Right renal cortex interstitium (tissue), 3 donors: Measurements from ENCODE around the gene POLA2. TPM values are rescaled to one million over a fixed set of nuclear protein-coding genes. Genes with fewer than 3 reads are reported as not detected.

ENCODE experiments used
- DNase-seq, 3 donors: peaks; one replicate each; pipeline ENCODE4 v3.0.0-alpha.2; 2013; ENCODE audit warnings: low read depth in 3 of 3, low spot score in 2 of 3
- polyA plus RNA-seq, 3 donors: library from polyadenylated mRNA; unstranded; fragments of 120-200 nt; gene quantifications; one replicate each; pipeline ENCODE4 v1.2.1, GENCODE V29; 2013; ENCODE audit not compliant: insufficient read length in 3 of 3

Gene POLA2
- polyA plus RNA-seq, 3 donors: 24.3 to 28.2 (median 25.6) TPM

DNA sequence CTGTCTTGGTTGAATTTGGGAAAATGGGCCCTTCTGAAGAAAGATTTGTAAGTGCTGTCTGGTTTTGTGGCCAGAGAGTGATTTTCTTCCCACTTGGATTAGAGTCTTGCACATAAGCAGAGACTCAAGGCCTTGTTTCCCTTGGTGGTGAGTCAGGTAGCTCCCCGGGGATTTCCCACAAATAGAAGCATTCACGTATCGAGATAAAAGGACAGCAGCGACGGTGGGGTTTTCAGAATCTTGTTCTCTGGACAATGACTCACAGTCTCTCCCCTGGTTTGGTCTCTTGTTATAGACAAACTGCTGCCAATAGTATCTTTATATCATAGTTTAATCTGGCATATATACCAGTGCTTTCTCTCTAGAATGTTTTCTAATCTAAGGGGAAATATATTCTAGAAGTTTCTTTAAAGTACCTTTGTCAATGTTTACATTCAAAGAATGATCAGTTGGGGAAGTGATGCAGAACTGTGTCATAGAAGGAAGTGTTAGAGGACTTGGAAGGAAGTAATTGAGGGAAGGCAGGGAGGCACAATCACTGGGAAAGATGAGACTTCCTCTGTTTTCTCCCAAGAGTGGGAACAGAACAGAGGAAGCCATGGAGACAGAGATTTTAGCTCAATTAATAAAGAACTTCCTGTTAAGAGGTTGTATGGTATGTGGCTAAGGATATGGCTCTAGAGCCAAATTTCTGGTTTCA lies 18.1 kb downstream of the POLA2 start:
- no peak for DNase-seq

DNA sequence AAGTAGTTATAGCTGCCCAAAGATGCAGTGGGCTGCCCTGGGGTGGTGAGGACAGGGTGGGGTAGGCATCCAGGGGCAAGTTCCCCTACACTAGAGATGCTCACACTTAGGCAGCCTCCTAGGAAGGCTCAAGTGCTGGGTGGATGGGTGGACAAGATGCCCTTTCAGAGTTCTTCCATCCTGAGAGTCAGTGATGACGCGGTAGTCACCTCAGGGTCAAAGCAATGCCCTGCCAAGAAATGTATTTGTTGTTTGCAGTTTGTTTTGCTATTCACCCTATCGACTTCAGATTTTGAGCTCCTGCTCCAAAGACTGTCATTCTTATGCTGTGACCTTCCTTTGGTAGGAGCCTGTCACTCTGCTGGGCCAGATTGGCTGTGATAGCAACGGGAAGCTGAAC lies 18.9 kb downstream of the POLA2 start:
- DNase-seq: no peak

DNA sequence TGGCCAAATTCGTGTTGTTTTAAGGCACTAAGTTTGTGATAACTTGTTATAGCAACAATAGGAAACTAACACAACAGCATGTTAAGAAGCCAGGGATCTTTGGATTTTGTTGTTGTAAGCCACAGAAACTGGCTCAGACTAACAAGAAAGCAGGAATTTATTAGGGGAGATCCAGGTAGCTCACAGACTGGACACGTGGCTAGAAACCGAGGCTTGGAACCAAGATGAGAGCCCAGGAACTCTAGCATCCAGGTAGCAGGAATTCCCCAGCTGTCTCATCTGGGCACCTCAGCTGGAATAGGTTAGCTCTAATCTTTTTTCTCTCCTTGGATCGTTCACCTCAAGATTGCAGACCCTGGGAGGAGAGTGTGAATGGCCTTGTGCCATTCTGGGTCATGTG lies 24.9 kb downstream of the POLA2 start:
- DNase-seq: no peak

DNA sequence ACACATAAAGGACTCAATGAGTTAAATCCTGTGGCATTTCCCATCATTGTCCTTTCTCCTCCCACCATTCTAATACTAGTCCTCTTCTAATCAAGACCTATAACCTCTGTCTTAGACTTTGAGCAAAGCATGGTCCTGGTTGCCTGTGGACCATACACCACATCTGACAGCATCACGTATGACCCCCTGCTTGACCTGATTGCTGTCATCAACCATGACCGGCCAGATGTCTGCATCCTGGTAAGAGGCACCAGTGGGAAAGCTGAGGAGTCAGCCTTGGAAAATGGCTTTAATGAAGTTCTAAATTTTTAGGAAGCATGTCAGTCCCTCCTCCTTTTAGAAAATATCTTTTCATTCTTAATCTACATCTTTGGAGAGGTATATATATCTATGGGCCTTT lies 25.8 kb downstream of the POLA2 start:
- no peak for DNase-seq

DNA sequence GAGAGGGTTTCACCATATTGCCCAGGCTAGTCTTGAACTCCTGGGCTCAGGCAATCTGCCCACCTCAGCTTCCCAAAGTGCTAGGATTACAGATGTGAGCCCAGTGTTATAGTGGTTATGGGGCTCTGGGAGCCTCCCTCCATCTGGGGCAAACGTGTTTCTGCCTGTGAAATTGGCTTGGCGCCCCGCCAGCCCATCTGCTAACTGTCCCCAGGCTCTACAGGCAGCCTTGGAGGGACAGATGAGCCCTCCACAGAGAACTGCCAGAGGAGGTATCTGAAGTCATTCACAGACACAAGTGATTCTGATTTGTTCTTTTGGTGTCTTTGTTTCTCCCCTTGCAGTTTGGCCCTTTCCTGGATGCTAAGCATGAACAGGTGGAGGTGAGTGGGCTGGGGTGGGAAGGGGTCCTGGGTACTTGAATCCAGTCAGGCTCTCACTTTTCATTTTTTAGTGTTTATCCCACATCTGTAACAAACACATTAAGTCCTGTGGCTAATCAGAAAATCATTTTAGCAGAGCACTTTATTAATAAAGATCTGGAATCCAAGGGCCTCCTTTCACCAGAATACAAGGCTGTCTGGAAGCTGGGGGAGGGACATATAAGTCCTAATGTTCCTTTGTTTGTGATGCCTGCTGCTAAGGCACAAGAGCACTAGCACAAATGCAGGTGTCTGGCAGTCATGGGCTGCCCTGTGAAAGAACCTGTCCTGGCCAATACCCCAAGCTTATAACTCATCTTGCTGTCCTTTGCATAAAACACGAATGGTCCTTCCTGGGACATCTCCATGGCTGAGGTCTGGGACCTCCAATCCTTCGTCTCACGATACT lies 27.2 kb downstream of the POLA2 start:
- DNase-seq: no peak

DNA sequence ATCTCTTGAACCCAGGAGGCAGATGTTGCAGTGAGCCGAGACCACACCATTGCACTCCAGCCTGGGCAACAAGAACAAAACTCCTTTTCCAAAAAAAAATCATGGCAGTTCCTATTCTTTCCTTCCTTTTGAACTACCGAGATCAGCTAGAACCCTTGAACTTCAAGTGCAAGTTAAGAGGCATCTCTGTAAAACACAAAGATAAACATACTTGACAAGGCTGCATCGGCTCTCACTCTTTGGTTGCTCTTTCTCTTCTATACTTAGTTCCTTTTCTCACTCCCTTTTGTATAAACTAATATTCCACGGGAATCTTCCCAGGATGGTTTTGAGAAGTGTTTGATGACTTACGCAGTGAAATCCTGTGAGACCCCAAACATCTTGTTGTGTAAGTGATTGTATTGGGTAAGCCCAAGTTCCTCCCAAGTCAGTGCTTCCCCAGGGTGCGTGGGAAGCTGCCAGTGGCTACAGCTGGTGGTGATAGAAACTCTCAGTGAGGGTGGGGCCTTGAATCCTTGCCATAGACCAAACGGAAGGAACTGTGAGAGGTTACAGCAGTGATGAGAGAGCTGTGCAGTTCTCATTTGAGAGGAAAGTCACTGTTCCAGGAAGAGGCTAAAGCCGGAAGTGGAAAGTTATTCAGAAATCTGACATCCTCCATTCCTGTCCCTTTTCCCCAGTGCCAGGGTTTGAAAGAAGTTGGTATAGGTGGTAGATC lies 28.8 kb downstream of the POLA2 start:
- no peak for DNase-seq

DNA sequence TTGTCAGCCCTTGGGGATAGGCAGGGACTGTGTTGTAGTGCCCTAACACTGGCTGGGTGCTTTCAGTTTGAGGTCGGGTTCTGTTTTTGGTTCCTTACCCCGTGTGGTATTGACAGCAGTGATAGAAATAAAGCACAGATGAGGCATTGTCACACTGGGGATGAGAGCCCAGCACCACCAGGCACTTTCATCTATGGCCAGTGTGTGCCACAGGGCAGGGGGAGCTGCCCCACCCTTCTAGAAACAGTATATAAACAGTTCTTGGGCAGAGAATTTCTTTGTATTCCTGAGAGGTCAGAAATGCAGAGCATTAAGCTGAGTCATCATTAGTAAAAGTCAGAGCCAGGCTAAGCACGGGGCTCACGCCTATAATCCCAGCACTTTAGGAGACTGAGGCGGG lies 29.9 kb downstream of the POLA2 start:
- DNase-seq: no peak

DNA sequence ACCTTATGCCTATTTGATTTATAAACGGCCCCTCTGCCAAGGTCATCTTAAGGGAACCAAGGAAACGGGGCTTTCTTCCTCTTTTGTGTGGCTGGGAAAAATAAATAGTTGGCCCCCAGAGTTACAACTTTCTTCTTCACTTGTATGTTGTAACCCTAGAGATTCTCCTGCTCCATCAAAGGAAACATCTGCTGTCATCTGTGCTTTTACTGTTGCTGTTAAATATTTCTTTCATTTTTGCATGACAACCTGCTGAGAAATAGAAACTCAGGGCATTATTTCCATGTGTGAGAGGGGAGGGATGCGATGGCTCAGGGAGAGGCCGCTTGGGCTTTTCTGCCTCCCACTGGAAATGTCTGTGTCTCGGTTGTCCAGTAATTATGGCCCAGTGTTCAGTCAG lies 31.1 kb downstream of the POLA2 start:
- DNase-seq: no peak

DNA sequence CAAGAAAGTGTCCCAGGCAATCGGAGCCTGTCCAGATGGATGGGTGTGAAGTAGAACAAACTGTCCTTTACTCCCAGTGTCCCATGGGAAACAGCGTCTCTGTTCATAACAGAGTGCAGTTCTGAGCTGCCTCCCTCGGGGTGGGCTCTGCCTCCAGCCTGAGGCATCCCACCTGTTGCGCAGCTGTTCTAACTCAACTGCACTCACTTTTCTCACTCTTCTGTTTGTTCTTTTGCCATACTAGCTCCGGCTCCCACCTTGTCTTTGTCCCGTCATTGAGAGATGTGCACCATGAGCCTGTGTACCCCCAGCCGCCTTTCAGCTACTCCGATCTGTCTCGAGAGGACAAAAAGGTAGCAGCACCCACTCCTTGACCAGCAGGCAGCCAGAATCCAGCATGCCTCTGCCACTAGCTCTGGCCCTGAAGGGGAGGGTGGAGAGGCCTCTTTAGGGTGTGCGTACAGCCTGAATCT lies 32.2 kb downstream of the POLA2 start:
- no peak for DNase-seq

DNA sequence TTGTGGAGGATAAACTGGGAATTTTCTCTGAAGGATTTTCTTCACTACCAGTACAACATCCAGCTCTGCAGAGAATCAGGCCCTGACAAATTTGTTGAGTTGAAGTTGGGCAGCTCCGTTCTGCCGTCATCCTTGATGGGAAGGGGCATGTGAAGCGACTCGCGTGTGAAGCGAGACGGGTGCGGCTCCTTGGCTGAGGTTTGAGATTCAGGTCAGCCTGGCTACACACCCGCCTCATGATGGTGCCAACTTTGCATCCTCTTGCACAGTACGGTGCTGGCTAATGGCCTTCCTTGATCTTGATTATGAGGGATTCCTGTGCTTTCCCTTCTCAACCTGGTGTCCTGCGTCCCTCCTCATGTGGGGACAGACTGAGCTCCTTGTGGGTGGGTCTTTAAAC lies 33.2 kb downstream of the POLA2 start:
- DNase-seq: no peak

DNA sequence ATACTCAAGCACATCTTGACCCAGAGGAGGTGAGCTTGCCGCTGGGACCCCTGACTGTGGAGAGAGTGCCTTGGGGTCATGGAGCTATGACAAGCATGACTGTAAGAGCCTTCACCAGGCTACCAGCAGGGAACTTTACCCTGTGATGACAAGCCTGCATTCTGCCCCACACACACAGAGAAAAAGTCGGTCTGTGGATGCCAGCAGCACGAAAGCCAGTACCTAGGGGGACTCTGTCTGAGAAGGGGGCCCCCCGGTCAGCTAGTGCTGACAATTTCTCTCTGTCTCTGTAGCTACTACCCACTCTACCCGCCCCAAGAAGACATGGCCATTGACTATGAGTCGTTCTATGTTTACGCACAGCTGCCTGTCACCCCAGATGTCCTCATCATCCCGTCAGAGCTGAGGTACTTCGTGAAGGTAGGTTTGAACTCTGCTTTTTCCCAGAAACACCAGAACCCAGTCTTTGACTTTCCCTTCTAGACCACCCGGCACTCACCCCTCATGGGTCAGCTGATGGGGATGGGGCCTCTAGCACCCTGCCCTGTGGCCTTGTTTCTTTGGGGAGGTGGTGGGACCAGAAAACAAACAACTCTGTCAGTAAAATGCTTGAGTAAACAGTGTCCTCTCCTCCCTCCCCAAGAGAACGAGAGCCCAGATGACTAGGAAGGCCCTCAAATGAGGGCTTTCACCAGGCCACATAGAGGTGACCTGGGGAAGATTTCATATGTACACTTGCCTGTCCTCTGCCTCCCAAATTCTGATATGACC lies 34.0 kb downstream of the POLA2 start:
- no peak for DNase-seq

DNA sequence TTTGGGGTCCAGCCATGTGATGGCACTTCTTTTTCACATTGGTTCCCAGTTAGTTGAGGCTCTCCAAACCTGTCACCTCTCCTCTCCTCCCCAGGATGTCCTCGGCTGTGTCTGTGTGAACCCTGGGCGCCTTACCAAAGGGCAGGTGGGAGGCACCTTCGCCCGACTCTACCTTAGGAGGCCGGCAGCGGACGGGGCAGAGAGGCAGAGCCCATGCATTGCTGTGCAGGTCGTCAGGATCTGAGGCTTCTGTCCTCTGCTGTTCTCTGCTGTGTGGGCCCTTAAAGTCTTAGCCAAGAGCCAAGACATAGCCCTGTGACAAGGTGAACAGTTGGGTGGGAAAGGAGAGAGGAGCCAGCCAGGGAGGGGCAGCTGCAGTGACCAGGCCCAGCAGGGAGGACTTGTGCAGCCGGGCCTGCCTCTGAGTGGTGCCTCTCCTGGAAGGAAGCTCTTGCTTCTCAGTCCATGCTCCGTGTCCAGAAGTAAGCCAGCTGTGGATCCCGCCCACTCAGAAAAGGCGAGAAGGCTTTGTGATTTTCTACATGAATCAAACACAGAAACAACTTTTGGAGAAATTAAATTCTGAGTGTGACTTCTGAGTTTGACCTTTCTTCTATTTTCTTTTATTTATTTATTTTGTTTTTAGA lies 35.4 kb downstream of the POLA2 start:
- no peak for DNase-seq

DNA sequence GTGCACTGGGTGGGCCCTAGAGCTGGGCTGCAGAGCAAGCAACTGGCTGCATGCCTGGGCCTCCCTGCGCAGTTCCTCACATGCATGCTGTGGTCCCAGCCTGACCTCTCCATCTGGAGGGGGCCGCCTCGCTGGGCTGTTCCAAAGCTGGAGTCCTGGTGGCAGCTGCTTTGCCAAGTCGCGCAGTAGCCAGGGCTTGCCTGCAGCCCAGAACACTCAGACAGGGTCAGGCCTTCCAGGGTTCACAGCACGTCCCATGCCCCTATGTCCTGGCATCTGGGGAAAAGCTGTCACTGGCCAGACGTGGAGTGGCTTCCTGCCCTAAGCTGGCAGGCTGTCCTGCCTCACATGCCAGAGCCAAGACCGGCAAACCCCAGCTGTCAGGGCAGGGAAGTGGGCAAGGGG lies 36.4 kb downstream of the POLA2 start:
- DNase-seq: no peak

DNA sequence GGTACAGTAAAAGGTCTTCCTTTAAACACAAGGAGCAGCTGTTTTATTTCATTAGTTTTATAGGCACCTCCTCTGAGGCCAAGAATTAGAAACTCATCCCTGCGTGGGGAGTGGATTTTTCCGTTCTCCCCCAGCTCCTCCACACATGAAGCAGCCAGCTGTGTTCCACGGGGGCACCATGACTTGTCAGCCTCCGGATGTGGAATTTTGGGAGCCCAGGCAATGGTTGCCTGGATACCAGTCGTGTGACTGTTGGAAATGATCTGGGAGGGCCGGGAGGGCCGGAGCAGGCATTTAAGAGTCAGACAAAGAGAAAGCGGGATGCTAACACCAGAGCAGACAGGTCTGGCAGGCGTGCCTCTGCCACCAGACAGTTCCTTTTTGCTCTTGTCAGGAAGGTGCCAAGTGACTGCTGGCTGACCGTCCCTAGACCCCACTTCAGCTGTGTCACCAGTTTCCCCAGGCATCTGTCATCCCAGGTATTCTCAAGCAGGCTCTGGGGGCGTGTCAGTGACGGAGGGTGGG lies 37.0 kb downstream of the POLA2 start:
- no peak for DNase-seq

DNA sequence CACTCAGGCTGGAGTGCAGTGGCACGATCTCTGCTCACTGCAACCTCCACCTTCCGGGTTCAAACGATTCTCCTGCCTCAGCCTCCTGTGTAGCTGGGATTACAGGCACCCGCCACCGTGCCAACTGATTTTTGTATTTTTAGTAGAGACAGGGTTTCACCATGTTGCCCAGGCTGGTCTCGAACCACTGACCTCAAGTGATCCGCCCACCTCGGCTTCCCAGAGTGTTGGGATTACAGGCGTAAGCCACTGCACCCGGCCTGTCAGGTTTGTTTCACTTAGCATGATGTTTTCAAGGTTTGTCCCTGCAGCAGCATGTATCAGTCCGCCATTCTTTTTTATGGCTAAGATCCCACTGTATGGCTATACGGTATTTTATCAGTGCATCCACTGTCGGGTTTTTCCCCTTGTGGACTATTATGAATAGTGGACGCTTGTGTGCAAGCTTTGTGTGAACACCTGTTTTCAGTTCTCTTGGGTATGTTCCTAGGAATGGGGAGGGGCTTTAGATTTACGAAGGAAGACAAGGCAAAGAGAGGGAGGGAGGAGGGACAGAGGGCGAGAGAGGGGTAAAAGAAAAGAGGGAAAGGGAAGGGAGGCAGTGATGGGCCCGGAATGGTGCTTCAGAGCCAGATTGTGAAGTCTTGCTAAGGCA lies 39.0 kb downstream of the POLA2 start:
- no peak for DNase-seq

DNA sequence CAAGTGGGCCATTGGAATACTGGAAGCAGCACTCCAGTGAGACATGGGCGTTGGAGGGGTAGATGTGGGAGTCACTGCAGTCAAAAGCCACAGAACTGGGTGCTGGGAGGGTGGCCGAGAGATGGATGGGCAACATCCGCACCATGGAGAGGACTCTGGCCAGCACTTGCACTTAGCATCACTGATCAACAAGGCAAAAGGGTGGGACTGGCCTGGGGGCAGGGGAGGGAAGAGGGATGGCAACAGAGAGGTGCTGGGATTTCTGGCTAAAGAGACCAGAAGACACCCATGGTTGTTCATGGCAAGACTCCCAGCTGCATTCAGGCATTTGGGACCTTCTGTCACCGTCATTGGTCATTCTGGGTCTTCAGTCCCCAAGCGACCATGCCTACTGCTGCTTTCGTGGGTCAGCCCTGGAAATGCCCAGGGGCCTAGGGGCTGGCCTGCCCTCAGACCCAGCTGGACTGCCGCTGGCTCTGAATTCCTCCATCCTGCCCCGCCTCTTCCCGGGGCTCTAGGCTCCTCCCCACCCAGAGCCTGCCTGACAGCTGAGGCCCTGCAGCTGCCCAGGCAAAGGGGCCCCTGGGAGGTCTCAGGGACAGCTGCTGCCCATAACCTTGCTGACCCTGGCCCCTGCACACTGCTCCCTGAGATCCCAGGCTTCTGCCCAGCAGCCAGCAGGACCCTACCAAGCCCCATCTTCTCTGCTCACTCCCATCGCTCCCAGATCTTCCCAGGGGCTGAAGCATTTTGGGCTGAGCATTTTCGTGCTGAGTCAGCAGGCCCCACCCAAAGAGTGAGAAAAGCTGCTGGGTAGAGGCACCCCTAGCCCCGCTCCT lies 39.9 kb downstream of the POLA2 start:
- DNase-seq: no peak

DNA sequence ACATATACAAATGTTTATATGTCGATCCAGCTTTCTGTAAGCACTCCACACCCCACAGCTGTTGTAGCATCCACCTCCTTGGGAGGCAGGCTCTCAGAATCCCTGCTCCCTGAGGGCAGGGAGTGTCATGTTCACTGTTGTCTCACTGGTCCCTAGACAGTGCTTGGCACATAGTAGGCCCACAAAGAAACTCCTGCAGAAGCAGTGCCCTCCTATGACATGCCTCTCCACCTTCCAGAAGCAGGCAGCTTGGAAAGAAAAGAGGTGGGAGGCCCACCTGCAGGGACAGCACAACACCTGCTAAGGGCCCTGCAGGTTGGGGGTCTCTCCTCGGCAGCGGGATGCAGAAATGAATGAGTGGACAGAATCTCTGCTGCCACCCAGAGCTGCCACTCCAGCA lies 41.8 kb downstream of the POLA2 start:
- DNase-seq: no peak

DNA sequence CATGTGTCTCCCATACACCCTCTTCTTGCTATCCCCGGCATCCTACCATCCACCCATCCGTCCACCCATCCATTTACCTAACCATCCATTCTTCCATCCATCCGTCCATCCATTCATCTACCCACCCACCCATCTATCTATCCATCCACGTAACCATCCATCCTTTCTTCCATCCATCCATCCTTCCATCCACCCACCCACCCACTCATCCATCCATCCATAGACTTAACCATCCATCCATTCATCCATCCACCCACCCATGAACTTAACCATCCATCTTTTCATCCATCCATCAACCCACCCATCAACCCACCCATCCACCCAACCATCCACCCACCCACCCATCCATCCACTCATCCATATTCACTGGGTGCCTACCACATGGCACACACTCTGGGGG lies 42.3 kb downstream of the POLA2 start:
- DNase-seq: no peak

DNA sequence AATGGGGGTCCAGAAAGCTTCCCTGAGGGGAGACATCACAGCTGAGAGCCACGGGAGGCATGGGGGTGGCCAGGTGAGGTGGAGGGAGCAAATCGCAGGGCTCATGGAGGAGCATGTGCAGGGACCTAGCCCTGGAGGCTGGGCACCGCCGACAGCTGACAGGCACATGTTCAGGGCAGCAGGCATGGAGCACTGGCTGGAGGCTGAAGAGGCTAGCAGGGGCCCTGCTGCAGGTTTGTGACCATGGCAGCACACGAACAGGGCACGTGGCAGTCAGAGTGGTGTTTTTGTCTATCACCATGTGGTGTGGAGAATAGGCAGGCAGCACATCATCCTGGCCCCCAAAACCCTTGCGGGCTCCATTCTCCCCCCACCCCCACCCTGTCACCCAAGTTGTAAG lies 42.9 kb downstream of the POLA2 start:
- no peak for DNase-seq
